Cardiac septum (tissue), 1 donor: ENCODE results near the gene LSM4. TPM values are rescaled to one million over a fixed set of nuclear protein-coding genes. Genes with fewer than 3 reads are reported as not detected.

Source experiments
- DNase-seq: peaks from one replicate; pipeline ENCODE4 v3.0.0-alpha.2; 2020; ENCODE audit warnings: low spot score
- intact Hi-C: fragments of 100-400 bp; cut with DNase I; formaldehyde crosslinking; loops from one replicate; pipeline ENCODE4 v1.14.0; 2022
- microRNA-seq: library from miRNA; unstranded; fragments of <30 nt; microRNA quantifications from one replicate; pipeline ENCODE4 v1.2.0, GENCODE V29; 2020
- total RNA-seq: library from RNA; stranded (reverse); fragmentation: NEBNext Ultra II Directional; extraction: Animal tissue kit (Norgen Biotek cat#: 25700); gene quantifications from one replicate; pipeline ENCODE4 v1.2.1, GENCODE V29; 2021
- donor health status: DM: no; HTN: no; CAD: no.

The LSM4 gene
- total RNA-seq, 1 donor from 2014 or later, result 83.8 TPM

- intact Hi-C loops, result no loop called here
- DNase-seq, result no peak
Measured at GRCh38 chr19:18264971-18265540, 57.8 kb downstream of the LSM4 start.

- DNase-seq, result no peak
- intact Hi-C loops, result no loop called here
Measured at GRCh38 chr19:18264137-18264854, 58.6 kb downstream of the LSM4 start.

GRCh38 chr19:18263324-18264136 lies 59.3 kb downstream of the LSM4 start:
- no peak for DNase-seq
- intact Hi-C loops, result no loop called here

GRCh38 chr19:18262917-18263316 lies 60.0 kb downstream of the LSM4 start:
- intact Hi-C loops, result no loop called here
- no peak for DNase-seq

GRCh38 chr19:18262144-18262543 lies 60.7 kb downstream of the LSM4 start:
- DNase-seq, result no peak
- intact Hi-C loops, result no loop called here

- DNase-seq, result no peak
- intact Hi-C loops, result no loop called here
Measured at GRCh38 chr19:18261474-18261873, 61.4 kb downstream of the LSM4 start.

- intact Hi-C loops, result no loop called here
- DNase-seq, result no peak
Measured at GRCh38 chr19:18259893-18260292, 63.0 kb downstream of the LSM4 start.

- intact Hi-C loops, result no loop called here
- DNase-seq, result no peak
Measured at GRCh38 chr19:18257503-18258470, 65.1 kb downstream of the LSM4 start.

Small RNAs within 50 kb of the gene (microRNA-seq; reads per million reads assigned to microRNA genes)
- not detected for gene MIR3188

Other genes starting within 250 kb of the LSM4 start
- 0.35 TPM for gene IL12RB1, start 236.1 kb downstream of the LSM4 start, total RNA-seq
- gene MAST3, start 225.3 kb downstream of the LSM4 start, total RNA-seq, result 5.2 TPM
- gene PIK3R2, start 169.9 kb downstream of the LSM4 start, total RNA-seq, result 28.3 TPM
- gene IFI30, start 149.3 kb downstream of the LSM4 start, total RNA-seq, result 14.6 TPM
- 14.6 TPM for gene MPV17L2, start 129.9 kb downstream of the LSM4 start, total RNA-seq
- gene RAB3A, start 119.0 kb downstream of the LSM4 start, total RNA-seq, result 21.7 TPM
- gene PDE4C, start 96.6 kb downstream of the LSM4 start, total RNA-seq, result 1.3 TPM
- 1.1 TPM for gene IQCN, start 48.6 kb downstream of the LSM4 start, total RNA-seq
- gene JUND, start 41.5 kb downstream of the LSM4 start, total RNA-seq, result 140 TPM
- 45.5 TPM for gene PGPEP1, start 17.5 kb upstream of the LSM4 start, total RNA-seq
- gene GDF15, start 63.1 kb upstream of the LSM4 start, total RNA-seq, result 4.3 TPM
- gene LRRC25, start 74.5 kb upstream of the LSM4 start, total RNA-seq, result 2.5 TPM
- gene SSBP4, start 96.3 kb upstream of the LSM4 start, total RNA-seq, result 47.4 TPM
- 32.9 TPM for gene ISYNA1, start 115.1 kb upstream of the LSM4 start, total RNA-seq
- 9.9 TPM for gene ELL, start 199.0 kb upstream of the LSM4 start, total RNA-seq
- 161 TPM for gene FKBP8, start 220.5 kb upstream of the LSM4 start, total RNA-seq
- 59.6 TPM for gene KXD1, start 234.8 kb upstream of the LSM4 start, total RNA-seq
- 573 TPM for gene UBA52, start 248.8 kb upstream of the LSM4 start, total RNA-seq